Measurements from ENCODE around the gene CELF1. TPM values are rescaled to one million over a fixed set of nuclear protein-coding genes. Genes with fewer than 3 reads are reported as not detected.

The CELF1 gene
- polyA plus RNA-seq, 1 donor = 136 TPM

DNA sequence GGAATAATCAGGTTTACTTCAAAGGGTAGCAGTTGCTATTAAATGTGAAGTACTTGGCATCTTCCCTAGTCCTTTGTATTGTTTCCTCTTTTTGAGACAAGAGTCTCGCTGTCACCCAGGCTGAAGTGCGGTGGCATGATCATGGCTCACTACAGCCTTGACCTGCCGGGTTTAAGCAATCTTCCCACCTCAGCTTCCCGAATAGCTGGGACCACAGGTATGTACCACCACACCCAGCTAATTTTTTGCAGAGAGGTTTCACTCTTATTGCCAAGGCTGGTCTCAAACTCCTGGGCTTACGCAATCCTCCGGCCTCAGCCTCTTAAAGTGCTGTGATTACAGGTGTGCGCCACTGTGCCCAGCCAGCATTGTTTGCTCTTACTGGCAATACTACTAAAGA is 67.8 kb downstream of the CELF1 start:
- no peak for DNase-seq

DNA sequence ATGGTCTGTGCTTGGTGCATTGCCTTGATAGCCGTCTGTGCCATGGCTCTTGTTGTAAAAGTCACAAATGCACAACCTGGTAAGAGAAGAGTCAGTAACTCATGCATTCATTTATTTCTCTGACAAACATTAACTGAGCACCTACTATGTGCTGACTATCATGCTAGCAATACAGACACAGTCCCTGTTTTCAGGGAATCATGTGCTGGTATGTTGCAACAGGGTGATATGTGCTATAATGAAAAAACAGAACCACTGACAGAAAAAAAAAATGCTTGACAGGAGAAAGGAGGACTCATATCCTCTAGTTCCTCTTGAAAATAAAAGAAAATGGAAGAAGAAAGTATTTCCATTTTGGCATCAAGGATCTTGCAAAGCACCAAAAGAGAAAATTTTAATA is 69.5 kb downstream of the CELF1 start:
- DNase-seq = no peak

DNA sequence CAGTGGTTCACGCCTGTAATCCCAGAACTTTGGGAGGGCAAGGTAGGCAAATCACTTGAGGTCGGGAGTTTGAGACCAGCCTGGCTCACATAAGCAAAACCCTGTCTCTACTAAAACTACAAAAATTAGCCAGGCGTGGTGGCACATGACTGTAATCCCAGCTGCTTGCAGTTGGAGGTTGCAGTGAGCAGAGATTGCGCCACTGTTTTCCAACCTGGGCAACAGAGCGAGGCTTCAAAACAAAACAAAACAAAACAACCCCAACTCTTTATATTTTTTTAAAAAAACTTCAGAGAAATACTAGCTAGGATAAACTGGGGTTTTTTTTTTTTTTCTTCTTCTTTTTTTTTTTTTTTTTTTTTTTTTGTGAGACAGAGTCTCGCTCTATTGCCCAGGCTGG is 72.2 kb downstream of the CELF1 start:
- no peak for DNase-seq

DNA sequence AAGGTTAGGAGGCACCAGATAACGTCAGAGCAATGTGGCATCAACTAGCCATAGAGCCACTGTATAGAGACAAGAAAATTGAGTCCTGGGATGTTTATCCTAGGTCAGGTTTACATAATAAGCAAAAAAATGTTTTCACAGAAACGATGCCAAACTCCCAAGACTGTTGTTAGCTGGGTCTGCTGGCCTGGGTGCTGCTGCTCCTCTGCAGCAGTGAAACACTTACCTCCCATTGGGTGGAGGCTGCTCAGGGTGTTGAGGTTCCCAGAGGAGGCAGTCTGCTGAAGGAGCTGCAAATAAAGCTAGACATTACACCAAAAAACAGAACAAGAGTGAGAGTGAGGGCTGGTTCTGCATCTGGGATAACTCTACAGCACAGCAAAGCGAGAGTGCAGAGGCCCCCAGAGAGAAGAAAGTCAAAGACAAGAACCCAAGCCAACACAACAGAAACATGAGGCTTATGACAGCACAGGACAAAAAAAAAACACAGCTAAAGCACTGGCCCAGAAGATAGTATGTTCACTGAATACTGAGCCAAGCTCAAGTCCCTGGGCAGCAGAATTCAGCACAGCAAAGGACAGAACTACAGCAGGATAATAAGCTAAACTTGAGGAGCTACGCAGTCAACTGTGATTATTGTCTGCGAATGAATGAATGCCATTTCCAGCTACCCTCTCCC is 74.1 kb downstream of the CELF1 start:
- DNase-seq = no peak

DNA sequence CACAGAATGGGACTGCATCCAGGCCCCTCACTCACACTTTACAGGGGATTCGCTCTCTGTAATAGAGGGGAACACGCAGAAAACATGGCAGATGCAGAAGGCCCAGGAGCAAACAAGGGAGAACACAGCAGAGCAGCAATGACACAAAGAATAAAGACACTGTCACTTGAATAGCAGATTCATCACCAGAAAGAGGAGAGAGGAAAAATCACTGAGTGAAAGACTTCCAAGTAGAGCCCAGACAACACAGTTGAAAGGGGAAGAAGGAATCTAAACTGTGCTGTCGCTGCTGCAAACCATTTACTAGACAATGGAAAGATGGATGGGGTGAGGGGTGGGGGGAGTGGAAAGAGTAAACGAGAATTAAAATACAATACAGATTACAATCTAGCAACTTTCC is 75.2 kb downstream of the CELF1 start:
- DNase-seq = no peak

DNA sequence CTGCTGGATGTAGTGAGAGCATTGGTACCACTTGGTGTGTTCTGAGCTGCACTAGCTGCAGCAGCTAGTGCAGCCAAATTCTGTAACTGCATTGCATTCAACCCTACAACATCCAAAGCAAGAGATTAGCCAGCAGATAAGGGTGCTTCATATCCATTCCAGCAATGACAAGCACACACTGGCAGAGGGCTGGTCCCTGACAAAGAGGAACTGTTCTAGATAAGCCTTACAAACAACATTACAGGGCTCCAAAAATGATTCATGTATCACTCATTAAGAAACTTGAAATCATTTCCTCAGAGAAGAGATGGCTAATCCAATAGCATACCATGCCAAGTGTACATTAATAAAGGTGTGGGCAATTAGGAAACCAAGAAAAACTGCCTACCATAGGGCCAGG is 75.6 kb downstream of the CELF1 start:
- DNase-seq = no peak

DNA sequence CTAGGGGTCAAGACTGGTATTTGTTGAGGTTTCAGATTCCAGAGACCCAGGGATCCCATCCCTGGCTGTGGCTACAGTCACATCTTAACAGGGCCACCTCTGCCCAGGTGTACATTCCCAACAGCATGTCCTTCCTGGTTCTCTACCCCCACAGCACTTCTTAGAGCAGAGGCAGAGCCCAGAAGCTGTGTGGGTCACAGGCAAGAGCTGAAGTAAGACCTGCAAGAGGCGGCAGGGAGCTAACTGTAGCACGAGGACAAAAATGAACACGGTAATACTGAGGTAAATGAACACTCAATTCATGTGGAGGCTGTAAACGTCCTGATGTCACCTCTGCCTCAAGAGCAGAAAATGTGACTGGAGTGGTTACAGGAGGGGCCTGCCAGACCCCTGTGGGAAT is 82.3 kb downstream of the CELF1 start:
- no peak for DNase-seq

DNA sequence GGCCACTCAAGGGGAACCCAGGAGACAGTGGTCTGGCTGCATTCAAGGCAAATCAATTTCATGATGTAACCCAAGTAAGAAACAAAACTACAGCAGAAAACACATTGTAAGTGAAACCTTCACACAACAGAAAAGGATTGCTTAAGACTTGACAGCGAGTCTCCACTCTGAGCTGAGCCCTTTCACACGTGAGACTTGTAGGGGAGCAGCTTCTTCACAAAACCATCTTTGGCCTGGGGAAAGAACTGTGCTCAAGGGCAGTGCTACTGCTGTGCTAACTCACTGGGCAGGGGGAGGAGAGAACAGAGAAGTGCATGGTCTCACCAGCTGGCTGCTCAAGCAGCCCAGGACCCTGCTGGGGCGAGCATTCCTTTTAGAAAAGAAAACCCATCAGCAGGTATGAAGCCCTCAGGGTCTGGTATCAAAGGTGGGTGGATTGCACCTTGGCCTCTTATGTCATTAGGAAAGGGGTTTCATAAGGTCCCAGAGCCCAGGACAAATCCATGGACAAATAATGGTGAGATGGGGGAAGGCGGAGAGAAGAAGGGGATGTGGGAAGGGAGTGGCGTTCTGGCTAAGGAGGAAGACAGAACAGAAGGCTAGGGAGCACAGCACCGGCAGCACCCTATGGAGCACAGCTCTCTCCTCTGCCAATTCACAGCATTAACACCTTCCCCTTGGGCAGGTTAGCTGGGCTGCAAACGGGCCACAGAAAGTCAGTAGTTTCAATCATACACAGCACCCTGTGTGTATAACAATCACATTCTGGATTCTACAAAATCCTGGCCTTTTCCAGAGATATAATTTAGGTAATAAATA is 83.4 kb downstream of the CELF1 start:
- DNase-seq = no peak

DNA sequence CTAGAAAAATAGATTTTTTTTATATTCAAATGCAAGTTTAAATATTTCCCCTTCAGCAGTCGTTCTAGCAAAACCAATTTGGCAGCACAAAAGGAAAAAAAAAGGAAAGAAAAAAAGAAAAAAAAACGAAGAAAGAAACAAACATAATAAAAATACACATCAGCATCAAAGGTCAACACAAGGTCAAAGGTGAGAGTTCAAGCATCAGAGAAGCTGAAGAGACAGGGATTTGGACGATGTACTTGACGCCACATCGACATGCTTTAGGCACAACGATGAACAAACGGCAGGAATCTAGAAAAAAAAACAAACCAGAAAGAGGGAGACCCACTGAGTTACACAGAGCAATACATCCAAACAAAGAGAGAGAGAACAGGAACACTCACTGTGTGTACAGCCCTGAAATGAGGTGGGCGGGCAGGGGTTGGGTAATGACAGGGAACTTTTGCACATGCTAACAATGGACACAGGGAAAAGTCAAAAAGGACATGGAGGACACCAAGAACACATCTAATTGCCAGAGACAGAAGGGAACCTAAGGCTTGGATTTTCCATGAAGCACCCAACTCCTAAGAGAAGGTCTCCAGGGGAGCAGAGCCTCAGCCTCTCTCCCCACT is 84.2 kb downstream of the CELF1 start:
- DNase-seq = no peak

DNA sequence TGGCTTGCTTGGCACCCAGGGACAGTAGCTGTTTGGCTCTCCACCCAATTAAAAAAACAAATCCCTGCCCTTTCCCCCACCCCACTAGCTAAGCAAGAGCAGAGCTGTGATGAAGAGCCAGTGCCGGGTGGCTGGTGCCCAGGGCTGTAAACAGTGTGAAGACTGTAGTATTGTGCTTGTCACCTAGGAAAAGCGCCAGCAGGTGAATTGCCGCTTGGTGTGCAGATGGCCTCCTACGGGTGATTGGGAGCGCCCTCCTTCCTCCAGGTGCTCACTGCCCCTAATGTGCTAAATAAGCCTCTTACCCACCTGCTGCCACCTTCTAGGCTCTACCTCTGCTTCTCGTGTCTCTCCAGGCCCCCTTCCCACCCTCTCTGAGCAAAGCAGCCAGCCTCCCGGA is 85.6 kb downstream of the CELF1 start:
- no peak for DNase-seq

DNA sequence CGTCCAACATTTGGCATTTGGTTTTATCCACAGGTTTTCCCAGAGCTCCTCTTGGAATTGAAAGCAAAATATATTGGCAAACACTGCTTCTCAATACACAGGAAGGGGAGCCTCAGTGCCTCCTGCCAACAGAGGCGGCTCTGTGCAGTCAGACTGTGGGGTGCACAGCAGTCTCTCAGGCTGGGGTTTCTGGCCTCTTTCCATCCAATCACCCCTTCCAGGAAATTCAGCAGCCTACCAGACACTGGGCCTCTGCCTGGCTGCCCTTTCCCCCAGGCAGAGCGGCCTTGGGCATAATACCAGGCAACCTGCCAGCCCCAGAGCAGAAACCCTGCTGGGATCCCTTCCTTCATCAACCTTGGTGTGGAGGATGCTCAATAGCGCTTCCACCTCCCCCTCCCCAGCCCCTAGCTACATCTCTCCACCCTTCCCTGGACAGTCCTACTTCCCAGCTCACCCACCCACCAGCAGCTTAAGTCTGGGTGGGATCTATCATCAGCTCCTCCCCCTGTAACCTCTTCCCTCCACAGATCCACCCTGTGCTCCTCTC is 86.2 kb downstream of the CELF1 start:
- DNase-seq = no peak

DNA sequence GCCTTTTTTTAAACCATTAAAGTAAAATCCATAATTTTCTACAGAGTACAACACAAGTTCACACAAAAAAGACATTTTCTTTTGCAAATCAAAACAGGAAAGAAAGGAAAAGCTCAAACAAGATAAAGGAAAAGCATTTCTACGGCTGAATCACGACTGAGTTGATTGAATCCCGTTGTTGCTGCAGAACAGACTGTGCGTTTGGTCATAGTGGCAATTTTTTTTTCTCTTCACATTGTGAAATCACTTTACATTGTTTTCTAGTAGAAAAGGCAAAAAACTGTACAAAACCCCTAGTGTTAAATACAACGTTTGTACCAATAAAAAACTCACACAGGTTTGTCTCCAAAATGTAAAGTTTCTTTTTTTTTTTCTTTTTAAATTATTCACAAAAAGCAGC is 86.7 kb downstream of the CELF1 start:
- DNase-seq = no peak

DNA sequence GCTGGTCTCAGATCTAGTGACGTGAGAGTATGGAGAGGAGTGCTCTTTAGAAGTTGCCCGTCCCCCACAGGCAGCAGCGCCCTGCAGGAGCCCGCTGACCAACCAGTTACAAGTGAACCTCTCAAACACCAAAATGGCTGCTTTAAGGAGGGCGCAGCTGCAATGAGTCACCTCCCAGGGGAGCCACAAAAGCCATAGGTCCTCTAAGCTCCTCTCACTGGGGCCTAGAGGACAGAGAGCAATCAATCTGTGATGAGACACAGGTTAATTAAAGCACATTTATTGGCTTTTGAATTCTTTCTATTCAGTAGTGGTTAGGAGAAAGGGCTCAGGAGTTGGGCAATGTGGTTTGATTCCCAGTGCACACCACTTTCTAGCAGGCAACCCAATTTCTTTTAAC is 88.4 kb downstream of the CELF1 start:
- DNase-seq = no peak

DNA sequence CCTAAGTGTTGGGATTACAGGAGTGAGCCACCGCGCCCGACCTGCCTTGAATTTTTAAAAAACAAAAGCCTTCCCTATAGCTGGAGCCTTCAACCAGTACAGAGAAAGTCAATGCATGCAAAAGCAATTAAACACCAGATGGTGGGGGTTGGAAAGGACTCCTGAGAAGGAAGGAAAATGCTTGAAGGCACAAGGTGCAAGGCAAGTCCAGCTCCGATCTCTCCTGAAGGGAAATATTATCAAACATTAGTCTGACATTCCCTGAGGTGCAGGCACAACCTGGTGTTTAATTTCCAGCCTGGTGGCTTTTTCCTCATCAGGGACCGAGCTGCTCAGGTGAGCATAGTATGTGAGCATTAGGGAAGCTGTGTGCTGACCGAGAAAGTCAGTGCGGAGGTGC is 91.1 kb downstream of the CELF1 start:
- no peak for DNase-seq

DNA sequence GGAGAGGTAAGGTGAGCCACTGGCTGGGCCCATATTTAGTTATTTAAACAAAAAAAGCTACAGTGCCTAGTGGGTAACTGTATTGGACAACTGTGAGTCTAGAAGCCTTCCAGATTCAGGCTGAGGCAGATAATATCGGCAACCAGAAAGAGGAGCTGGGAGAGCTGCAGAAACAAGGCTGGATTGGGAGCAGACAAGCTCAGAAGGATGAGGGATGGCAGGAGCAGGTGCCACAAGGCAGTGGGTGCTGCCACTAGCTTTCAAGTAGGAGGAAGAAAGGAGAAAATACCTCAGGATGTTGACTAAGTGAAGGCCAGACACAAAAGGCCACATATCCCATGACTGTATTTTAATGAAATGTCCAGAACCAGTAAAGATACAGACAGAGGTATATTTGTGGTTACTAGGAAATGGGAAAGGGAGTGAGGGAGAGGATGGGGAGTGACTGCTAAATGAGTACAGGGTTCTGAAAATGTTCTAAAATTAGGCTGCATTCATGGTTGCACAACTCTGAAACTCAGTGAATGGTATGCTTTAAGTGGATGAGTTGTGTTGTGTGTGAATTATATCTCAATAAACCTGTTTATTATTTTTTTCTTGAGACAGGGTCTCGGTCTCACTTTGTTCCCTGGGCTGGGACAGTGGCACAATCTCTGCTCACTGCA is 92.2 kb downstream of the CELF1 start:
- no peak for DNase-seq

DNA sequence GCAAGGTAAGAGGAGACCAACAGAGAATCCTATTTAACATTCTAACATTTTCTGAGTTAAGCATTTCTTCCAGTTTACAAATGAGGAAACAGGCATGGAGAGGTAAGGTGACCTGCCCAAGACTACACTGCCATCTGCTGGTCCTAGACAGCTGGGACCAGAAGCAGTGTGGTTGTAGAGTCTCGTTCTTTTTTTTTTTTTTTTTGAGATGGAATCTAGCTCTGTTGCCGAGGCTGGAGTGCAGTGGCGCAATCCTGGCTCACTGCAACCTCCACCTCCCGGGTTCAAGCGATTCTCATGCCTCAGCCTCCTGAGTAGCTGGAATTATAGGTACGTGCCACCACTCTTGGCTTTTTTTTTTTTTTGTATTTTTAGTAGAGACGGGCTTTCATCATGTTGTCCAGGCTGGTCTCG is 98.7 kb downstream of the CELF1 start:
- peak; percentile 79 for DNase-seq

DNA sequence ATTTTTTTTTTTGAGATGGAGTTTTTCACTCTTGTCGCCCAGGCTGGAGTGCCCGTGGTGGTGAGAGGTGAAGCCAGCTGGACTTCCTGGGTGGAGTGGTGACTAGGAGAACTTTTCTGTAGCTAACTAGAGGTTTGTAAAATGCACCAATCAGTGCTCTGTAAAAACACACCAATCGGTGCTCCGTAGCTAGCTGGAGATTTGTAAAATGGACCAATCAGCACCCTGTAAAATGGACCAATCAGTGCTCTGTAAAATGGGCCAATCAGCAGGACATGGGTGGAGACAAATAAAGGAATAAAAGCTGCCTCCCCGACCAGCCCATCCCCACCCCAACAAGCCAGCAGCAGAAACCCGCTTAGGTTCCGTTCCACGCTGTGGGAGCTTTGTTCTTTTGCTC is 99.6 kb downstream of the CELF1 start:
- no peak for DNase-seq

DNA sequence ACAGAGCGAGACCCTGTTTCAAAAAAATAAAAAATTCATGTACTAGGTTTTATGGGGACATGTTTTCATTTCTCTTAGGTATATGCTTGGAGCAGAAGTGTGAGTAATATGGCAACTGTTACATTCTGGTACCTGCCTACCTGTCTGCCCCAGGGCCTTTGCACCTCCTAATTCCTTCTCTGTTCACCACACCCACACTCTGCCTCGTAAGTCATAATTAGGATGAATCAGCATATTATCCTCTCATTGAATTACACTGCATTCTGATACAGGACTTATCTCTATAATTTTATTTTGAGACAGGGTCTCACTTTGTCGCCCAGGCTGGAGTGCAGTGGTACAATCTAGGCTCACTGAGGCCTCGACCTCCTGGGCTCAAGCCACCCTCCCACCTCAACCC is 100.9 kb downstream of the CELF1 start:
- DNase-seq = no peak

DNA sequence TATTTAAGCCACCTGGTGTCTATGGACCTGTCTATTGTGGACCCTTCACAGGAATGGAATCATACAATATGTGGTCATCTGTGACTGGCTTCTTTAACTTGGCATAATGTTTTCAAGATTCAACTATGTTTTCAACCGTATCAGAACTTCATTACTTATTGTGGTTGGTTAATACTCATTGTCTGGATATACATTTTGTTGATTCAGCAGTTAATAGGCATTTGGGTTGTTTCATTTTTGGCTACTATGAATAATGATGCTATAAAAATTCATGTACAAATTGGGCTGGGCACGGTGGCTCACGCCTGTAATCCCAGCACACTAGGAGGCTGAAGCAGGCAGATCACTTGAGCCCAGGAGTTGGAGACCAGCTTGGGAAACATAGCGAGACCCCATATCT is 101.5 kb downstream of the CELF1 start:
- no peak for DNase-seq

DNA sequence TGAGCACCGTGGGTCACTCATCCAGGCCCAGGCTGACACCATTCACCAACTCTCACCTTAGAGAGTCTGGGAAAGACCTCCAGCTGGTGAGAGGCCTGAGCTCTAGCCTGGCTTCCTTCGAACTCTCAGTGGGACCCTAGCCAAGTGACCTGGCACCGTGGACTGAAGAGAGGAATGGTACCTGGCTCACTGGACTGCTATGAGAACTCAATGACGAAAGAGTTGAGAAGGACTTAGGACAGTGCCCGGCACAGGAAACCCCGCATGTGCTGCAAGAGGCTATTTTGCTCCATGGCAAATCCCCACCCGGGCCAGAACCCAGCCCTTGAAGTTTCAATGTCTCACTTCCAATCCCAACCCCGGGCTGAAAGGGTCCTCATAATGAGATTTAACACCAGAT is 103.4 kb downstream of the CELF1 start:
- DNase-seq = no peak

DNA sequence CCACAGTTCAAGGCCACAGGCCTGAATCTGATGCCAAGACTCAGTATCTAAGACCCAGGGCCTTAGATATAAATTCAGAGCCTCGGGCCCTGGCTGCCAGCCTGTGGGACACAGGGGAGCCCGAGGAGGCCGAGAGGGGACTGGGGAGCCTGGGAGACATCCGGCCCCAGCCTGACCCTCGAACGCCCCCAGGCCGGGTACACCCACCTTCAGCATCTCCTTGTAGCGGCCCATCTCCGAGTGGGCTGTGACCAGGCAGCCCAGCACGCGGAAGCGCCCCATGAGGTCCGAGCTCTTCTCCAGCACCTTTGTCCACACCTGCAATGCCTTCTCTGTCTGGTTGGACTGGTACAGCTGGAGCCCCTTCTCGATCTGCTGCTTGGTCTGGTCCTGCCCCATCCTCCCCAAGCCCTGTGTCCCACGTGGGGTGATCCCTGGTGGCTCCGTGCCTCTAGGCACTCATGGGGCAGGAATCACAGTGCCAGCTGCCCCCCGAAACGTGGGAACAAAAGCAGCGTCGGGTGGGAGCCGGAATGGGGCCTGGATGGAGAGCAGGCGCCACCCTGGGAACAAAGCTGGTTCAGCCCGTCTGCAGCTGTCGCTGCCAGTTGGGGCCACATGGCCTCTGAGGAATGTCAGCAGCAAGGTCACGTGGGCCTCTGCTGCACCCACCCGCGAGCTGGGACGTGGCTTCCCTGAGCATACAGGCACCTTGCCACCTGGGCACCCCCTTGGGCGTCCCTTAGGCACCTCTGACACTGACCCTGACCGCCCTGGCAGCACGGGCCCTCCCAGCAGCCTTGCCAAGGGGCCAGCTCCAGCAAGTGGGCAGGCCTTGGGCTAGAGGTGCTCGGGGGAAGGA is 104.1 kb downstream of the CELF1 start, which contains the start of gene RAPSN:
TSS of gene RAPSN (minus strand) at position 571 of the 862 bp plus-strand sequence. CDS start at position 399, 172 bp downstream.
- DNase-seq = no peak

Measured in left kidney (tissue), 2 donors.